Posterior cingulate gyrus (tissue), 11 donors: ENCODE results near the gene NR2F1-AS1.
"Not testable (repeated sequence)": the region's sequence is repeated elsewhere in the genome, so short reads cannot be mapped to it uniquely, and the experiment has no call there.

Experiments used
- DNase-seq, 10 donors: peaks; one replicate each; pipeline versions ENCODE4 v3.0.0 to v3.0.0-alpha.2; 2020 to 2021; ENCODE audit warnings: mixed read lengths in 3 of 10
- intact Hi-C: fragments of 100-400 bp; cut with DNase I; formaldehyde crosslinking; loops from one replicate; pipeline ENCODE4 v1.15.1; 2023

Gene NR2F1-AS1

DNA sequence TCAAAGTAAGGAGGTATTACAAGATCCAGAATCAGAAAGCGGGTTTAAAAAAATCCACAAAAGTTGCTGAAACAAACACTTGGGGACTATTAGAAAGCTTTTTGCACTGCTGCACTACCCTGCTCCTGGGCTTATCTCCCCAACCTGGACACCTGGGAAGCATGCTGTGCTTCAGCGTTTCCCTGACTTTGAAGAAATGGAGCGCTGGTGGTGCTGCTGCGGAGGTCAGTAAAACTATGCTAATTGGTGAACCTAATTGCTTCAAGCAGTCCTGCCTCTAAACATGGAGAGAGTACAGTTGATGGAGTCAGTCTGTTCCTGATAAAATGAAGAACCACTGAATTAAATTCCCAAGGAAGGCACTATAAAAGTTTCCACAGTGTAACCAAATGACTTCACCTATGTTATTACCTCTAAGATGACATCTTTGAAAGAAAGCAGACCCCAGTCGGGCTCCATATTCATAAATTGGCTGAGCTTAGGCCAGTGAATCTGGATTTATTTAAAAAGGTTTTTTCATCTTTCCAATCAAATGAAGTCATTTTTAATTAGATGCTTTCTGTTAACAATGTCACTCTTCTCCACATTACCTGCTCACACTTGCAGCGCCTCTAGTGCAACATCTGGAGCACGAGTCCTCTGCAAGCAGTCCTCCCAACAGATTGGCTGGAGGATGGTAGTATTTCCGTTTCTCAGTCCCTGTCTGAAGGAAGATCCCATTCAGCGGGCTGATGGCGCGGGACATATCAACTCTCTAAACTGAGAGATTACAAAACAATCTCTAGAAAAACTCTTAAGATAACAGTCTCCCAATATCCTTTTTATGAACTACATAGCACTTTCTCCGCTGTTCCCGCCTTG is 11.5 kb downstream of the NR2F1-AS1 start:
- intact Hi-C loops = no loop called here
- peak in 1 of 10 donors; percentile 41 for DNase-seq

DNA sequence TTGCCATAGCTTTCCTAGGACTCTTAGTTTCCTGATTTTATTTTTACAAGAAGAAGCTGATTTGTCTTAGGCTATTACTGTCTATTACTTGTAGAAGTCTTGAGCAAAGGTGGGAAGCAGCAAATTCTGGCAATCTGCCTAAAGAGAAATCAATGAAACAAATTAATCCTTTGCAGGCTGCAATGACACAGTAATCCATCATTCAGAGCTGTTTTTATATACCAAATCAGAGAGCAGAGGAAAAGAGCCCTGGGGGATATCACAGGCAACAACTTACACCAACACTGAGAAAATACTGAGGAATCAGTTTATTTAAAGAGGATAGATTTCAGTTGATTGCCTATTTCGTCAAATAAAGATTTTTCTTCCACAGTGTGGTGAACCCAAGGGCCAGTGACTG is 13.6 kb downstream of the NR2F1-AS1 start:
- no peak for DNase-seq
- intact Hi-C loops = no loop called here

DNA sequence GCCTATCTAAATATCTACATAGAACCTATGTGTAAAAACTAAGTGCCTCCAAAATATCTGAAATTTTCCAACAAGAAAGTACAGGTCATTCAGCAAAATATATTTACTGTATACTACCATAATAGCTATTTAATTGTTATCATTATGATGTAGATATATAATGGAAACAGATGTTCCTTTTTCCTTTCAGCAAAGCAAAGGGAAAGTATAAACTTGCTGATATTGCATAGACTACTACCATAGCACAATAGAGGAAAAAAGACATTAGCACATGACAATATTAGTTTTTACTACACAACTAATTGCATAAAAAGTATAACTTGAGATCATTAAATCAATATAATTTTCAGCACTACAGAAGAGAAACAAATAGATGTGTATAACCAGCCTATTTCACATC is 14.9 kb downstream of the NR2F1-AS1 start:
- intact Hi-C loops = no loop called here
- DNase-seq = no peak

DNA sequence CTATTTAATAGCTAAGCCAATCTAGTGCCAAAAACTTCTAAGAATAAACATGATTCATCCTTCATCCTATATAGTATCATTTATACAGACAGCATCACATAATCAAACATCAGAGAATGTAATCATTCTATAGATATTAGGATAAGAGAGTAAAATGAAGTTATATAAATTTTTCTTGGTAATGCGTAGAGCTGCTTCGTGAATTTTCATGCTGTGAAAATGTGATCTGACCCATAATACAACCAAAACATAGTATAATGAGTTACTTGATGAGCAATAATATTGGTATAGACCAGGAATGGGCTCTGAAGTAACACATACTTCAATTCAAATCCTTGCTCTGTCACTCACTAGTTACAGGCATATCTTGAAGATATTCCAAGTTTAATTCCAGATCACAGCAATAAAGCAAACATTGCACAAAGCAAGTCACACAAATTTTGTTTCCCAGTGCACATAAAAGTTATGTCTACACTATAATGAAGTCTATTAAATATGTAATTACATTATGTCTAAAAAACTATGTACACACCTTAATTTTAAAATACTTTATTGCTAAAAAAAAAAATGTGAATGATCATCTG is 23.9 kb downstream of the NR2F1-AS1 start:
- intact Hi-C loops = no loop called here
- no peak for DNase-seq

DNA sequence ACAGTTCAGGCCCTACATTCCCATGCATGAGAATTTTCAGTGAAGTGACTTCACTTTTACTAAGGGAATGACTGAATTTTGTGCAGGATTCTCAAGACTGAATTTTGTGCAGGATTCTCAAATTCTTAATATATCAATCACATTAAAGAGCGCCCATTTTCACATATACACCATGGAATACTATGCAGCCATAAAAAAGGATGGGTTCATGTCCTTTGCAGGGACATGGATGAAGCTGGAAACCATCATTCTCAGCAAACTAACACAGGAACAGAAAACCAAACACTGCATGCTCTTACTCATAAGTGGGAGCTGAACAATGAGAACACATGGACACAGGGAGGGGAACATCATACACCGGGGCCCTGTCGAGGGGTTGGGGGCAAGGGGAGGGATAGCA is 31.4 kb downstream of the NR2F1-AS1 start:
- DNase-seq, intact Hi-C loops: not testable (repeated sequence)

DNA sequence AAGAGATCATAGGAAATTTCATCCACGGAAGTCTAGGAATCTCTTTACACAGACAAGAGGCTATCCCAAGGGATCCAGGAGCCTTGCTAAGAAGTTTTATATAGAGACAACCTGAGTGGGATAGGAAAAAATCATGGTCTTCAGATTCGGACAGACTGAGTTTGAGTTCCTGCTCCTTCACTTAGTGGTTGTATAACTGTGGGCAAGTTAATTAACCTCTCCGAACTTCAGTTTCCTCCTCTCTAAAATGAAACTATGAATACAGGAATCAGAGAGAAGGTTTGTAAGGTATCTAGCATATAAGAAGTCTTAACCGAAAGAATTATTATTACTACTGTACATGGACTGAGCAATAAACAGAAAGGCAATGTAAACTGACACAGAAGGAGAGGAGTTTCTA is 35.1 kb downstream of the NR2F1-AS1 start:
- intact Hi-C loops = no loop called here
- no peak for DNase-seq

DNA sequence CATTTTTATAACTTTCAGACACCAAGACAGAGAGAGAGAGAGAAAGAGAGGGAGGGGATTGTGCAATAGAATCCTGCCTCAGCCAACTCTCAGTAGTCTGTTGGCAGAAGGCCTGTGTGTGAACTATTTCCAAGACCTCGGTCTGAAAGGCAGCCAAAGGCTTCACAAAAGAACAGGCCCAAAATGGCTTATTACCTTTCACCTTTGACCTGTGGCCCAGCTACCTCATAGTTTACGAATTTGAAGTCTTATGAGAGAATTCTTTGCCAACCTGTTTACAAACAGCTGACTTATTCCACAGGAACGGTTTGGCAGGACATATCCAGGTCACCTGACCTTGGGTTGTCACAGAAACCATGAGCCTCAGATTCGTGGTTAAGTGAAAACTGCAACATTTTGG is 48.6 kb downstream of the NR2F1-AS1 start:
- DNase-seq = peak in 5 of 10 donors; percentile 6 to 25 (median 12)
- intact Hi-C loops = no loop called here

DNA sequence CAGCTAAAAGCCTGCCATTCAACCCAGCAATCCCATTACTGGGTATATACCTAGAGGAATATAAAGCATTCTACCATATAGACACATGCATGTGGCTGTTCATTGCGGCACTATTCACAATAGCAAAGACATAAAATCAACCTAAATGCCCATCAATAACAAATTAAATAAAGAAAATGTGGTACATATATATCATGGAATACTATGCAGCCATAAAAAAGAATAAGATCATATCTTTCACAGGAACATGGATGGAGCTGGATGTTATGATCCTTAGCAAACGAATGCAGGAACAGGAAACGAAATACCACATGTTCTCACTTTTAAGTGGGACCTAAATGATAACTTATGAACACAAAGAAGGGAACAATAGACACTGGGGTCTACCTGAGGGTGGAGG is 59.2 kb downstream of the NR2F1-AS1 start:
- intact Hi-C loops, DNase-seq: not testable (repeated sequence)

DNA sequence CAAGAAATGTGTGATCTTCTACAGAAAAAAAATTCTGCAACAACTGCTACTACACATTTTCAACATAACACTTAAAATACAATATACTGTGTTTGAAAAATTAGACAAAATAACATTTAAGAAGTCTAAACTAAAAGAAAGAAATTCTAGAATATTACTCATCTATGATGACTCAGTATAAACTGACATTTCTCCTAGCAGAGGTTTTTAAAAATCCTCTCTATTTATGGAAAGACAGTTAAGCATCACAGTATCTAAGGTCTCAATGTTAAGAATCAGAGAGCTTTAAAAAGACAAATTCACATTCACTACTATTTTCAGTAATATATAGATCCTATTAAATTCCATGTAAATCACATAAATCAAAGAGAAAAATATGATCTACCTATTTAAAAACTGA is 61.3 kb downstream of the NR2F1-AS1 start:
- no peak for DNase-seq
- intact Hi-C loops = loop anchor here (10.0 kb wide), 1 partner anchor 95 kb away; no protein-coding TSS in a partner anchor

DNA sequence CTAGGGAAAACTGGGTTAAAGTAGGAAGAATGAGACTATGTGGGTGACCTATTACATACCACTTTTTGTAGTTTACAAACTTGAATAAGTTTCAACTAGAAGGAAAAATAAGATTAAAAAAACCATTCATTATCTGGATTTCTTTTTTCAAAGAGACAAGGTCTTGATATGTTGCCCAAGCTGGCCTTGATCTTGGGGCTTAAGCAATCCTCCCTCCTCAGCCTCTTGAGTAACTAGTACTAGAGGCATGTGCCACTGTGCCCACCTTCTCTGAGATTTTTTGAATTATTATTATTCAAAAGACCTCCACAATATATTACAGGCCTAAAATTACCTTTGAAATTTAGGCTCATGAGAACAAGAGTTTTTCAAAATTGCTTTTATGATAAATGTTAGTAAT is 63.2 kb downstream of the NR2F1-AS1 start:
- intact Hi-C loops = loop anchor here (10.0 kb wide), 1 partner anchor 93 kb away; no protein-coding TSS in a partner anchor
- DNase-seq = no peak

DNA sequence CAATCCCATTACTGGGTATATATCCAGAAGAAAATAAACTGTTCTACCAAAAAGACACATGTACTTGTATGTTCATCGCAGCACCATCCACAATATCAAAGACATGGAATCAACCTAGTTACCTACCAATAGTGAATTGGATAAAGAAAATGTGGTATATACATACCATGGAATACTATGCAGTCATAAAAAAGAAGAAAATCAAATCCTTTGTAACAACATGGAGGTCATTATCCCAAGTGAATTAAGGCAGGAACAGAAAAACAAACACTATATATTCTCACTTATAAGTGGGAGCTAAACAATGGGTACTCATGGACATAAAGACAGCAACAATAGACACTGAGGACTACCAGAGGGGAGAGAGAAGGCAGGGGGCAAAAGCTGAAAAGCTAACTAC is 67.7 kb downstream of the NR2F1-AS1 start:
- intact Hi-C loops = loop anchor here (10.0 kb wide), 1 partner anchor 88 kb away; no protein-coding TSS in a partner anchor
- no peak for DNase-seq

DNA sequence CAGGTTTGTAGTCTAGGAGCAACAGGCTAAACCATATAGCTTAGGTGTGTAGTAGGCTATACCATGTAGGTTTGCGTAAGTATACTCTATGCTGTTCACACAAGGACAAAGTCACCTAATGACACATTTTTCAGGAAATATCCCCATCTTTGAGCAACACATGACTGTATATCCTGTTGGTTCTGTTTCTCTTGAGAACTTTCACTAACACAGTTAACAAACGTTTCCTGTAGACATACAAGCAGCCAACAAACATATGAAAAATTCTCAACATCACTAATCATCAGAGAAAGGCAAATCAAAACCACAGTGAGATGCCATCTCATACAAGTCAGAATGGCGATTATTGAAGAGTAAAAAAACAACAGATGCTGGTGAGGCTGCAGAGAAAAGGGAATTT is 68.2 kb downstream of the NR2F1-AS1 start:
- intact Hi-C loops = loop anchor here (10.0 kb wide), 1 partner anchor 88 kb away; no protein-coding TSS in a partner anchor

DNA sequence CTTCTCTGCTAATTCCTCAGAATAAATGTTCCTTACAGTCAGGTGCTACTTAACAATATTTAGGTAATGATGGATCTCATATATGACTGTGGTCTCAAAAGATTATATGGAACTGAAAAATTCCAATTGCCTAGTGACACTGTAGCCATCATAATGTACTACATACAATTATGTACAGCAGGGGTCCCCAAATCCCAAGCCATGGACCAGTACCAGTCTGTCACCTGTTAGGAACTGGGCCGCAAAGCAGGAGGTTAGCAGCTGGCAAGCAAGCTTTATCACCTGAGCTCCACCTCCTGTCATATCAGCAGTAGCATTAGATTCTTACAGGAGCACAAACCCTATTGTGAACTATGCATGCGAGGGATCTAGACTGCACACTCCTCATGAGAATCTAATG is 69.6 kb downstream of the NR2F1-AS1 start:
- intact Hi-C loops = loop anchor here (10.0 kb wide), 1 partner anchor 87 kb away; no protein-coding TSS in a partner anchor
- DNase-seq = no peak

More for the DNA sequence above, 68.2 kb downstream of the NR2F1-AS1 start:
- no peak for DNase-seq

DNA sequence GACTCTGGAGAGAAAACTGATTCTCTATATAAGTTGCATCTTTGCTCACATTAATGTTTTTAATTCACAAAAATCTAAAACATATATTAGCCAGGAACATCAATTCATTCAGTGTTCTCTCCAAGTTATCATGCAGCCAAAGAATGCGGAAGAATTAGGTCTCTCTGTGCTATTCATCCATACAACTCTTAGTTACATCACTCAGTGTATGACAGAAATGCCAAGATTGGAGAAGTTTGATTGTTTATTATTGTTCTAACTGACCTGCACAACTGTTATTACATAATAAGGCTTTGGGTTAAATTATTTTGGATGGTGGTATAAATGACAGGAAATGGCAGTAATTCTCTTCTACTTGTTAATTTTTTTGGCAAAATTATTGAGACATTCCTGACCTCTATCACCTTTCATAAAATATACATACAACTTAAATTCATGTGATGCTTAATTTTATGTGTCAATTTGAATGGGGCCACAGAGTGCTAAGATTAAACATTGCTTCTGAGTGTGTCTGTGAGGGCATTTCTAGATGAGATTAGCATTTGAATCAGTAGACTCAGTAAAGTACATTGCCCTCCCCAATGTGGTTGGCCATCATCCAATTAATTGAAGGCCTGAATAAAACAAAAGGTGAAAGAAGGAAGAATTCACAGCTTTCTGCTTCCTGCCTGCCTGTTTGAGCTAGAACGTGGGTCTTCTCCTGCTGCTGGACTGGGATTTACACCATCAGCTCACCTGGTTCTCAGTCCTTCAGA is 70.2 kb downstream of the NR2F1-AS1 start:
- no peak for DNase-seq
- intact Hi-C loops = loop anchor here (10.0 kb wide), 1 partner anchor 86 kb away; no protein-coding TSS in a partner anchor

DNA sequence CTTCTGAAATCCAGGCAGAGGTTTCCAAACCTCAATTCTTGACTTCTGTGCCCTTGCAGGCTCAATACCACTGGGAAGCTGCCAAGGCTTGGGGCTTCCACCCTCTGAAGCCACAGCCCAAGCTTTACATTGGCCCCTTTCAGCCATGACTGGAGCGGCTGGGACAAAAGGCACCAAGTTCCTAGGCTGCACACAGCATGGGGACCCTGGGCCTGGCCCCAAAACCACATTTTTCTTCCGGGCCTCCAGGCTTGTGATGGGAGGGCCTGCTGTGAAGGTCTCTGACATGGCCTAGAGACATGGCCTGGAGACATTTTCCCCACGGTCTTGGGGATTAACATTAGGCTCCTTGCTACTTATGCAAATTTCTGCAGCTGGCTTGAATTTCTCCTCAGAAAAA is 75.5 kb downstream of the NR2F1-AS1 start:
- intact Hi-C loops, DNase-seq: not testable (repeated sequence)

DNA sequence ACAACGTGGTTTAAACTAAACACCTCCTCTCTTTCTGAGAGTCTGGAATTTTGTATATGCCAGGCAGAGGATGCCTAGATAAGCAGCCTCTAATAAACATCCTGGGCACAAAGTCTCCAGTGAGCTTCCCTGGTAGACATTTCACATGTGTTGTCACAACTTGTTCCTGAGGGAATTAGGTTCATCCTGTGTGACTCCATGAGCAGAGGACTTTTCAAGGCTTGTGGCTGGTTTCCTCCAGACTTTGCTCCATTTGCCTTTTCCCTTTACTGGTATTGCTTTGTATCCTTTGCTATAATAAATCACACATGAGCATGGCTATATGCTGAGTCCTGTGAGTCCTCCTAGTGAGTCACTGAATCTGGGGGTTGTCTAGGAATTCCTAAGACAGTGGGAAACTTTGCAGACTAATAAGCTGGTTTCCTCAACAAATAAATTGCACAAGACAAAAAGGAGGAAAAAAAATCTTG is 77.4 kb downstream of the NR2F1-AS1 start:
- intact Hi-C loops = no loop called here
- no peak for DNase-seq

DNA sequence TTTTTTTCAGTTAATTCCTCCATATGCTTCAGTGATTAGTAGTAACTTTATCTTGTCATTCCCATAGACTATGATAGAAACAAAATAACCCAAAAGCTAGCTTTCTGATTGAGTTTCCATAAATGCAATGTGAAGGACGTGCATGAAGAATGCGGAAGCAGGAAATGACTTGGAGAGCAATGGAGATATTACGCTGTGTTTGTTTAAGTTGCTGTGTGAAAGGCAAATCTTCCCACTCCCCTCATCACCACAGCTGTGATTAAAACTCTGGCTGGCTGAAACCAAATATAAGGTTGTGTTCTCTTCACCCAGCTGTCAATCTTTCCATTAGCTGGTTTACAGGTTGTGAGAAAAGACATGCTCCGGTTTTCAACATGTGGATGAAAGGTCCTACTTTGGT is 83.9 kb downstream of the NR2F1-AS1 start:
- intact Hi-C loops = no loop called here
- no peak for DNase-seq

DNA sequence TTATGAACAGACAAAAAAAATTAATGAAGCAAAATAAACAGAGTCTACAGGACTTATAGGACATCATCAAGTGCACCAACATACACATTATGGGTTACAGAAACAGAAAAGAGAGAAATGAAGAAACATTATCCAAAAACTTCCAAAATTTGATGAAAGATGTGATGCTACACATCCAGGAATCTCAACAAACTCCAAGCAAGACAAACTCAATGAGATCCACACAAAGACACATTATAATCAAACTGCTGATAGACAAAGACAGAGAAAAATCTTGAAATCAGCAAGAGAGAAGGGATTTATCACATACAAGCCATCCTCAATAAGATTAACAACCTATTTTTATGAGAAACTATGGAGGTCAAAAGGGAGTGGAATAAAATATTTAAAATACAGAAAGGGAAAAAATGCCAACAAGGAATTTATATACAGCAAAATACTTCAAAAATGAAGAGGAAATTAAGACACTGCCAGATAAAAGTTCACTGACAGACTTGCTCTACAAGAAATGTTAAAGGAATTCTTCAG is 101.0 kb downstream of the NR2F1-AS1 start:
- DNase-seq = no peak
- intact Hi-C loops = no loop called here

DNA sequence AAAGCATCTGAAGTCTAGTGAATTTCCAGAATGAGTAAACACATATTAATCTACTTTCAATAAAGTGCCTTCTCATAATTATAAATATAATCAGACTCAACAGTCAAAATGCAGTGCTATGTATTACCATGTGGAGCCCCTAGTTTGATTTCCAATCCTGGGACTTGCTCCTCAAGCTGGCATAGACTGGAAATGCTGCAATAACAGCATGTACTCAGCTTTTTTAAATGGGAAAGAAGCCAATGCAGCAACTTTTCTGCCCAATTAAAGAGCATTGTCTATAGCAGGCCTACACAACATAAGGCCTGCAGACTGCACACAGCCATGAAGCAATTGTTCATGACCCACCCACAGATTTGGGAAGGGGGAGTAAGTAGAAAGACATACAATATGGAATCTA is 103.2 kb downstream of the NR2F1-AS1 start:
- DNase-seq = no peak
- intact Hi-C loops = no loop called here

DNA sequence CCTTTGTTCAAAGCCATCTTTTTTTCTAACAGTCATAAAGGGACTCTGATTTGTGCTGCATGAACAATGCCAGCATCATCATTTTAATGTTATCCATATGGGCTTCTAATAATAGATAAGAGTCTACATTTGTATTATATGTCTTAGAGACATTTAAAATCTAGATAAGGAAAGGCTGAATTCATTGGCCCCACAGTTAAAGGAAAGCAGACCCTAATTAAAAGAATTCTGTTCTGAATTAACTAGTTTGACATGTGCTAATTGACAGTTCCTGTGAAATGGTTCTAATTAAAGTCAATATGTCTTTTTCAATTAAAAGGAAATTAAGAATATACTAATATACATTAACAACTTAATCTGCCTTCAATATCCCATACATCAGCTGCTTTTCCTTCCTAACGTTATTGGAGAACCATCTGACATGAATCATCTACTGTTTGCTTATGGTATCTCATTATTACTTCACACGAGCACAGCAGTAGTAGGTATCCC is 104.7 kb downstream of the NR2F1-AS1 start:
- DNase-seq = no peak
- intact Hi-C loops = no loop called here
